HepG2 (cell line): Measurements from ENCODE around the gene ZNF771. TPM values are rescaled to one million over a fixed set of nuclear protein-coding genes. Genes with fewer than 3 reads are reported as not detected.

Source experiments
- GATAD2A ChIP-seq: IDR thresholded peaks from 2 replicates; pipeline ENCODE4 v1.6.1; 2016
- HIVEP1 ChIP-seq: sonication (generic); formaldehyde crosslinking; IDR thresholded peaks from 2 replicates; pipeline ENCODE4 v1.4.0; 2020; ENCODE audit warnings: mild to moderate bottlenecking, missing genetic modification reagents
- HNRNPK ChIP-seq: fragments of 200-400 bp; formaldehyde crosslinking; IDR thresholded peaks from 2 replicates; pipeline ENCODE4 v1.6.1; 2018; ENCODE audit warnings: low read length, low read depth, moderate library complexity, mild to moderate bottlenecking; ENCODE audit not compliant: poor library complexity, severe bottlenecking
- ONECUT2 ChIP-seq: sonication (generic); formaldehyde crosslinking; IDR thresholded peaks from 2 replicates; pipeline ENCODE4 v1.4.0; 2020; ENCODE audit warnings: missing genetic modification reagents
- PAWR ChIP-seq: sonication (generic); formaldehyde crosslinking; IDR thresholded peaks from 2 replicates; pipeline ENCODE4 v1.4.0; 2020; ENCODE audit warnings: missing genetic modification reagents, mild to moderate bottlenecking, borderline replicate concordance
- PTBP1 ChIP-seq: fragments of 200-400 bp; formaldehyde crosslinking; IDR thresholded peaks from 2 replicates; pipeline ENCODE4 v1.6.1; 2018; ENCODE audit warnings: low read length, low read depth; ENCODE audit not compliant: poor library complexity, severe bottlenecking
- THAP11 ChIP-seq: IDR thresholded peaks from 2 replicates; pipeline ENCODE4 v1.6.1; 2016; ENCODE audit warnings: missing biosample characterization, missing genetic modification reagents
- TOE1 ChIP-seq: sonication (generic); formaldehyde crosslinking; IDR thresholded peaks from 2 replicates; pipeline ENCODE4 v1.4.0; 2020; ENCODE audit warnings: mild to moderate bottlenecking, missing genetic modification reagents
- XRCC5 ChIP-seq: fragments of 200-400 bp; formaldehyde crosslinking; optimal IDR thresholded peaks from 2 replicates; pipeline ENCODE3; 2017; ENCODE audit warnings: mild to moderate bottlenecking, low read length
- ZKSCAN1 ChIP-seq: fragments of 150-350 bp; IDR thresholded peaks from 2 replicates; pipeline ENCODE4 v1.6.1; 2014; ENCODE audit warnings: low read length
- ZNF598 ChIP-seq: sonication (generic); formaldehyde crosslinking; IDR thresholded peaks from 2 replicates; pipeline ENCODE4 v1.5.1; 2020; ENCODE audit warnings: mild to moderate bottlenecking, missing genetic modification reagents, borderline replicate concordance
- polyA plus RNA-seq, 8 experiments: library from polyadenylated mRNA; depleted of rRNA in 3 of 8; stranded (reverse) in 7 of 8; unstranded in 1 of 8; fragments of >200 nt; fragmentation: Illumina TruSeq in 4 of 8; extraction: Trizol in 4 of 8; gene quantifications; 2 replicates each; pipeline versions ENCODE4 v1.2.1 to v1.2.3, GENCODE V29; 2011 to 2016; ENCODE audit warnings: low read depth in 4 of 8, missing spikeins in 1 of 8, mixed read lengths in 1 of 8; ENCODE audit not compliant: insufficient read depth in 1 of 8
- total RNA-seq, 5 experiments: library from RNA; depleted of rRNA; stranded (reverse); fragments of >200 nt; fragmentation: Illumina TruSeq; extraction: Trizol; gene quantifications; 2 replicates each; pipeline ENCODE4 v1.2.3, GENCODE V29; 2016; ENCODE audit warnings: low read depth in 1 of 5
- TF ChIP-seq, protein P1 (sequence below): sonication (generic); formaldehyde crosslinking; IDR thresholded peaks from 2 replicates; pipeline ENCODE4 v1.5.1; 2020; ENCODE audit warnings: mild to moderate bottlenecking, missing genetic modification reagents, moderate library complexity
- TF ChIP-seq, protein P2 (sequence below): sonication (generic); formaldehyde crosslinking; IDR thresholded peaks from 2 replicates; pipeline ENCODE4 v1.5.0; 2020; ENCODE audit warnings: missing genetic modification reagents, mild to moderate bottlenecking, borderline replicate concordance
- TF ChIP-seq, protein P3 (sequence below): sonication (generic); formaldehyde crosslinking; IDR thresholded peaks from 2 replicates; pipeline ENCODE4 v1.4.0; 2020; ENCODE audit warnings: missing genetic modification reagents, borderline replicate concordance
- TF ChIP-seq, protein P4 (sequence below): sonication (generic); formaldehyde crosslinking; IDR thresholded peaks from 2 replicates; pipeline ENCODE4 v1.9.0; 2021; ENCODE audit warnings: missing genetic modification reagents, borderline replicate concordance
- TF ChIP-seq, protein P5 (sequence below): sonication (generic); formaldehyde crosslinking; IDR thresholded peaks from 2 replicates; pipeline ENCODE4 v1.8.0; 2022; ENCODE audit warnings: missing genetic modification reagents, mild to moderate bottlenecking, borderline replicate concordance

Gene ZNF771
- total and polyA plus RNA-seq, 2 of the 13 experiments (the other 11 are each of a cell fraction or from before 2014, with no cell fraction given) = 5.0 to 11.8 TPM

DNA sequence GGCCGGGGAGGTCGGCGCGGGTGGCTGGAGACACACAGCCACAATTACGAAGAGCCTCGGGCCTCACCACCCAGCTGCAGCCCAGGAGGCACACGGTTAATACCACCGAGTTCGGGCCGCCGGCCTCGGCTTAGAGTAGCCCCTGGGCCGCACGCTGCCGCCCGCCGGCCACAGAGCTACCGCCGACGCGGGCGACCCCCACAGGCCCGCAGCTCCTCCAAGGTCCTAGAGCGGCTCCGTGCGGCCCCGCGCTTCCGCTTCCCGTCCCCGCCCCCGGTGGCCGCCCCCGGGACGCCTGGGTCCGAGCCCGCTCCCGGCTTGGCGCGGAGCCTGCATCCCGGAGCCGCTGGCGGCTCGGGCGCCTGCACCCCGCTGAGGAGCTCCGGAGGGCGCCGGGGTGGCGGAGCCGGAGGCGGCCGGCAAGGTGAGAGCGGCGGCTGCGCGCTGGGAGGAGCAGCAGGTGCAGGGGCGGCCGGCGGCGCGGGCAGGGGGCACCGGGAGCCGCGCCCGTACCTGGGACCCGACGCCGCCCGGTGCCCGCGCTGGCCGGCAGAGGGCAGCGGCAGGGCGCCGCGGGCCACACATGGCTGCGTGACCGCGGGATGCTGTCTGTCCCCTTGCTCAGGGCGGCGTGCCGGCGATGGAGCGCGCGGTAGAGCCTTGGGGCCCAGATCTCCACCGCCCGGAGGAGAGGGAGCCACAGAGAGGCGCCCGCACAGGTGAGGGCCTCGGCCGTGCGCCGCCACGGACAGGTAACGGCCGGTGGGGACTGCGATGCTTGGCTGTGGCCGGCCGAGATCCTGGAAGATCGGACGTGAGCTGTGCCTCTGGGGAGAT is 12.0 kb upstream of the ZNF771 start, which contains the start of gene ZNF48 (continued):
- TF ChIP-seq, protein P1, sequence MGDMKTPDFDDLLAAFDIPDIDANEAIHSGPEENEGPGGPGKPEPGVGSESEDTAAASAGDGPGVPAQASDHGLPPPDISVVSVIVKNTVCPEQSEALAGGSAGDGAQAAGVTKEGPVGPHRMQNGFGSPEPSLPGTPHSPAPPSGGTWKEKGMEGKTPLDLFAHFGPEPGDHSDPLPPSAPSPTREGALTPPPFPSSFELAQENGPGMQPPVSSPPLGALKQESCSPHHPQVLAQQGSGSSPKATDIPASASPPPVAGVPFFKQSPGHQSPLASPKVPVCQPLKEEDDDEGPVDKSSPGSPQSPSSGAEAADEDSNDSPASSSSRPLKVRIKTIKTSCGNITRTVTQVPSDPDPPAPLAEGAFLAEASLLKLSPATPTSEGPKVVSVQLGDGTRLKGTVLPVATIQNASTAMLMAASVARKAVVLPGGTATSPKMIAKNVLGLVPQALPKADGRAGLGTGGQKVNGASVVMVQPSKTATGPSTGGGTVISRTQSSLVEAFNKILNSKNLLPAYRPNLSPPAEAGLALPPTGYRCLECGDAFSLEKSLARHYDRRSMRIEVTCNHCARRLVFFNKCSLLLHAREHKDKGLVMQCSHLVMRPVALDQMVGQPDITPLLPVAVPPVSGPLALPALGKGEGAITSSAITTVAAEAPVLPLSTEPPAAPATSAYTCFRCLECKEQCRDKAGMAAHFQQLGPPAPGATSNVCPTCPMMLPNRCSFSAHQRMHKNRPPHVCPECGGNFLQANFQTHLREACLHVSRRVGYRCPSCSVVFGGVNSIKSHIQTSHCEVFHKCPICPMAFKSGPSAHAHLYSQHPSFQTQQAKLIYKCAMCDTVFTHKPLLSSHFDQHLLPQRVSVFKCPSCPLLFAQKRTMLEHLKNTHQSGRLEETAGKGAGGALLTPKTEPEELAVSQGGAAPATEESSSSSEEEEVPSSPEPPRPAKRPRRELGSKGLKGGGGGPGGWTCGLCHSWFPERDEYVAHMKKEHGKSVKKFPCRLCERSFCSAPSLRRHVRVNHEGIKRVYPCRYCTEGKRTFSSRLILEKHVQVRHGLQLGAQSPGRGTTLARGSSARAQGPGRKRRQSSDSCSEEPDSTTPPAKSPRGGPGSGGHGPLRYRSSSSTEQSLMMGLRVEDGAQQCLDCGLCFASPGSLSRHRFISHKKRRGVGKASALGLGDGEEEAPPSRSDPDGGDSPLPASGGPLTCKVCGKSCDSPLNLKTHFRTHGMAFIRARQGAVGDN (CRISPR knock-in tag) = peak; percentile 87
- TF ChIP-seq, protein P2, sequence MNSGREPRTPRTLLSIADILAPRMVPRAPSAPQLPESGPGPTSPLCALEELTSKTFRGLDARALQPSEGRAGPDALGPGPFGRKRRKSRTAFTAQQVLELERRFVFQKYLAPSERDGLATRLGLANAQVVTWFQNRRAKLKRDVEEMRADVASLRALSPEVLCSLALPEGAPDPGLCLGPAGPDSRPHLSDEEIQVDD (CRISPR knock-in tag) = no peak
- TF ChIP-seq, protein P3, sequence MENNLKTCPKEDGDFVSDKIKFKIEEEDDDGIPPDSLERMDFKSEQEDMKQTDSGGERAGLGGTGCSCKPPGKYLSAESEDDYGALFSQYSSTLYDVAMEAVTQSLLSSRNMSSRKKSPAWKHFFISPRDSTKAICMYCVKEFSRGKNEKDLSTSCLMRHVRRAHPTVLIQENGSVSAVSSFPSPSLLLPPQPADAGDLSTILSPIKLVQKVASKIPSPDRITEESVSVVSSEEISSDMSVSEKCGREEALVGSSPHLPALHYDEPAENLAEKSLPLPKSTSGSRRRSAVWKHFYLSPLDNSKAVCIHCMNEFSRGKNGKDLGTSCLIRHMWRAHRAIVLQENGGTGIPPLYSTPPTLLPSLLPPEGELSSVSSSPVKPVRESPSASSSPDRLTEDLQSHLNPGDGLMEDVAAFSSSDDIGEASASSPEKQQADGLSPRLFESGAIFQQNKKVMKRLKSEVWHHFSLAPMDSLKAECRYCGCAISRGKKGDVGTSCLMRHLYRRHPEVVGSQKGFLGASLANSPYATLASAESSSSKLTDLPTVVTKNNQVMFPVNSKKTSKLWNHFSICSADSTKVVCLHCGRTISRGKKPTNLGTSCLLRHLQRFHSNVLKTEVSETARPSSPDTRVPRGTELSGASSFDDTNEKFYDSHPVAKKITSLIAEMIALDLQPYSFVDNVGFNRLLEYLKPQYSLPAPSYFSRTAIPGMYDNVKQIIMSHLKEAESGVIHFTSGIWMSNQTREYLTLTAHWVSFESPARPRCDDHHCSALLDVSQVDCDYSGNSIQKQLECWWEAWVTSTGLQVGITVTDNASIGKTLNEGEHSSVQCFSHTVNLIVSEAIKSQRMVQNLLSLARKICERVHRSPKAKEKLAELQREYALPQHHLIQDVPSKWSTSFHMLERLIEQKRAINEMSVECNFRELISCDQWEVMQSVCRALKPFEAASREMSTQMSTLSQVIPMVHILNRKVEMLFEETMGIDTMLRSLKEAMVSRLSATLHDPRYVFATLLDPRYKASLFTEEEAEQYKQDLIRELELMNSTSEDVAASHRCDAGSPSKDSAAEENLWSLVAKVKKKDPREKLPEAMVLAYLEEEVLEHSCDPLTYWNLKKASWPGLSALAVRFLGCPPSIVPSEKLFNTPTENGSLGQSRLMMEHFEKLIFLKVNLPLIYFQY (CRISPR knock-in tag) = peak; percentile 90
- TF ChIP-seq ZKSCAN1 (0 out of 2 replicates have a peak, but pooled peaks have one; percentile 30), THAP11 (CRISPR knock-in tag) (peak; percentile 92), PAWR (CRISPR knock-in tag) (no peak; the same call in 1 of the 2 replicates), HIVEP1 (CRISPR knock-in tag) (peak; percentile 78; the same call in 1 of the 2 replicates), ONECUT2 (no peak), HNRNPK (peak; percentile 68), PTBP1 (peak; percentile 46), ZNF598 (CRISPR knock-in tag) (no peak), GATAD2A (CRISPR knock-in tag) (peak; percentile 18; the same call in 1 of the 2 replicates), TOE1 (no peak), XRCC5 (peak; percentile 89)
- TF ChIP-seq, protein P4, sequence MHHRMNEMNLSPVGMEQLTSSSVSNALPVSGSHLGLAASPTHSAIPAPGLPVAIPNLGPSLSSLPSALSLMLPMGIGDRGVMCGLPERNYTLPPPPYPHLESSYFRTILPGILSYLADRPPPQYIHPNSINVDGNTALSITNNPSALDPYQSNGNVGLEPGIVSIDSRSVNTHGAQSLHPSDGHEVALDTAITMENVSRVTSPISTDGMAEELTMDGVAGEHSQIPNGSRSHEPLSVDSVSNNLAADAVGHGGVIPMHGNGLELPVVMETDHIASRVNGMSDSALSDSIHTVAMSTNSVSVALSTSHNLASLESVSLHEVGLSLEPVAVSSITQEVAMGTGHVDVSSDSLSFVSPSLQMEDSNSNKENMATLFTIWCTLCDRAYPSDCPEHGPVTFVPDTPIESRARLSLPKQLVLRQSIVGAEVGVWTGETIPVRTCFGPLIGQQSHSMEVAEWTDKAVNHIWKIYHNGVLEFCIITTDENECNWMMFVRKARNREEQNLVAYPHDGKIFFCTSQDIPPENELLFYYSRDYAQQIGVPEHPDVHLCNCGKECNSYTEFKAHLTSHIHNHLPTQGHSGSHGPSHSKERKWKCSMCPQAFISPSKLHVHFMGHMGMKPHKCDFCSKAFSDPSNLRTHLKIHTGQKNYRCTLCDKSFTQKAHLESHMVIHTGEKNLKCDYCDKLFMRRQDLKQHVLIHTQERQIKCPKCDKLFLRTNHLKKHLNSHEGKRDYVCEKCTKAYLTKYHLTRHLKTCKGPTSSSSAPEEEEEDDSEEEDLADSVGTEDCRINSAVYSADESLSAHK = 0 out of 2 replicates have a peak, but pooled peaks have one; percentile 49
- TF ChIP-seq, protein P5, sequence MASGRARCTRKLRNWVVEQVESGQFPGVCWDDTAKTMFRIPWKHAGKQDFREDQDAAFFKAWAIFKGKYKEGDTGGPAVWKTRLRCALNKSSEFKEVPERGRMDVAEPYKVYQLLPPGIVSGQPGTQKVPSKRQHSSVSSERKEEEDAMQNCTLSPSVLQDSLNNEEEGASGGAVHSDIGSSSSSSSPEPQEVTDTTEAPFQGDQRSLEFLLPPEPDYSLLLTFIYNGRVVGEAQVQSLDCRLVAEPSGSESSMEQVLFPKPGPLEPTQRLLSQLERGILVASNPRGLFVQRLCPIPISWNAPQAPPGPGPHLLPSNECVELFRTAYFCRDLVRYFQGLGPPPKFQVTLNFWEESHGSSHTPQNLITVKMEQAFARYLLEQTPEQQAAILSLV (CRISPR knock-in tag) = peak; percentile 81
